GM18507 (cell line): ENCODE results near the gene LASP1.
"Not testable (repeated sequence)": the region's sequence is repeated elsewhere in the genome, so short reads cannot be mapped to it uniquely, and the experiment has no call there.

Source experiments
- DNase-seq: peaks from one replicate; pipeline ENCODE4 v3.0.0; 2011; ENCODE audit warnings: low read depth; ENCODE audit not compliant: insufficient read length; ENCODE audit errors: extremely low spot score
- FAIRE-seq: peaks from 2 replicates; lab custom pipeline; 2011; peaks lifted over from hg19 to GRCh38; lab: Jason Lieb, UNC

Gene LASP1

GRCh38 chr17:38903404-38903803 lies 33.5 kb downstream of the LASP1 start:
- DNase-seq (no peak), FAIRE-seq (no peak)

- FAIRE-seq (no peak), DNase-seq (no peak)
These were observed 35.0 kb downstream of the LASP1 start for GRCh38 chr17:38904892-38905291.

DNA sequence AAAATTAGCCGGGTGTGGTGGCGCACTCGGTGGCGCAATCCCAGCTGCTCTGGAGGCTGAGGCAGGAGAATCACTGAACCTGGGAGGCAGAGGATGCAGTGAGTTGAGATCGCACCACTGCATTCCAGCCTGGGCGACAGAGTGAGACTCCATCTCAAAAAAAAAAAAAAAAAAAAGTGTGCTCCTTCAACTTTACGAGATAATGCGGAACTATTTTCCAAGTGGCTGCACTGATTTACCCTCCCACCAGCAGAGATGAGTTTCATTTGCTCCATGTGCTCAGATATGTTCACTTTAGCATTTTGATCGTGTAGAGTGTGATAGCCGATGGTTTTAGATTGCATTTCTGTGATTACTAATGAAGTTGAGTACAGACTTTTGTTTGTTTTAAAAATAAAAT lies 35.5 kb downstream of the LASP1 start:
- no peak for FAIRE-seq
- no peak for DNase-seq

DNA sequence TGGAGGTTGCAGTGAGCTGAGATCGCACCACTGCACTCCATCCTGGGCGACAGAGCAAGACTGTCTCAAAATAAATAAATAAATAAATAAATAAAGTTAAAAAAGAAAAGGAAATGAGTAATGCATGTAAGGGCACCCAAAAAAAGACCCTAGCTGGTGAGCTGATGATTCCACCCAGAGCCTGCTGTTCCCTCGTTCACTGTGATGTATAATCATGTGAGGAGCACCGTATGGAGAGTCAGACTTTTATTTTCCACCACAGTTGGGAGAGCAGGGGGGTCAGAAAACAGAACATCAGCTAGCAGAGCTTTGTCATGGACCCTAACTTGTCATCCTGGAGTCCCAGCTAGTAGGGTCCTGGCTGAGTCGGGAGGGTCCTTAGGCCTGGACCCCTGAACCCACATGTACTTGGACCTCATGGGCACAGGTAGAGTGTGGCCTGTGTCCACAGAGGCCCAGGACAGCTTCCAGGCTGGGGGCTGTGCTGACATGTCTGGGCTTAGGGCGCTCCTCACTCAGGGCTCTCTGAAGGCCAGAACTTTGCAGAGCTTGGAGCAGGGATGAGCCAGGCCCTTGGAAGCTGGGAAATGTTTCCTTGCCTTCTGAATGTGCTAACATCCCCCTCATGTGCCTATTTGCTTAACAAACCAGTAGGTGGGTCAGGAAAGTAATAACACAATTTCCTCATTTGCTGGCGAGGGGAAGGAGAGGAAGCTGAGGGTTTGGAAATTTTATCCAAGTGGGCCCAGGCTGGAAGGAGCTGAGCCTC lies 36.8 kb downstream of the LASP1 start:
- FAIRE-seq (no peak), DNase-seq (no peak)

DNA sequence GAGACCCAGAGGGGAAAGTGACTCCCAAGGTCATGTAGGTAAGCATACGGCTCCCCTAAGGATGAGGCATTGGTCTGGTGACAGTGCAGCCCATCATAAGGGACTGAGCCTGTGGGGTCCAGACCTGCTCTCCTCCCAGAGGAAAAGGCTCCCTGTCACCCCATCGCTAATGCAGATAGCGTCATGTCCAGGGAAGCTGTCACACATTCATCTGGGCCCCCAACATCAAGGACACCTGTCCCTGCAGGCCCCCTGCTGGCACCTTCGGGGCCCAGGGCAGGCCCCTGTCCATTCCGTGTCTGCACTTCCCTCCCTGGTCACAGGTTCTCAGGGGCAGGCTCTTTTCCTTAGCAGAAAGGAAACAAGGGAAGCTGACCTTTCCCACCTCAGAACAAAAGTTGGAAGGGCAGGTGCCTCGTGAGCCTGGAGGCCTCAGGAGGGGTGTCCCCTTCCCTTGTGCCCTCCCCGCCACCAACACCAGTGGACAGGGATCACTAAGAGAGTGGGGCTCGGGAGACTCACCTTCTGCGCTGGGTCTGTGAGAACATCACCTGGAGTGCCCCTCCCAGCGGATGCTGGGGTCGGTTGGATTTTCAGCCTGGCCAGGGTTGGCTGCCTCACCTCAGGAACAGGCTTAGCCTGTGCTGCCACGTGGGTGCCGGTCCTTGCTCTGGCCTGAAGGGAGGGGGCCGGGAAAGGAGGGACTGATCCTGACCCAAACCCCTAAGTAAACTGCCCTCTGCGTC lies 38.2 kb downstream of the LASP1 start:
- no peak for DNase-seq
- FAIRE-seq: no peak

DNA sequence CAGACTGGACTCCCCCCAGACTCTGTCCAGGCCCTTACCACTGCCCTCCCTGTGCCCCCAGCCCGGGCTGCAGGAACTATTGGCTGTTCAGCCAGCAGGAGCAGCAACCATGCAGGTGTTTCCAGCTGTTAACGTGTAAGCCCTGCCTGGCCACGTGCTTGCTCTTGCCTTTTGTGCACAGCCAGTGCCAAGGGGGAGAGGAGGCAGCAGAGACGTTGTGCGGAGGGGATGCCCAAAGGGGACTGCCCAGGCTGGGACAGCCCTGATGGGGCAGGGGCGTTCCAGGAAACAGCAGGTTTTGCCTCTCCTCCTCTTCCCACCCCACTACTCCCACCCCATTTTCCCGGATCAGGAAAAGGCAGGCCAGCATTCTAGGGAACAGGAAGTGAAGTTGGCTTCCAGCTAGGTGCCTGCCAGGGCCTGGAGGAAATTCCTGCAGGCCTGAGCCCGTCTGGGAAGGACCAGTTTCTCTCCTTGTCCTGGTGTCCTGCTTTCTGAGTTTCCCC lies 38.9 kb downstream of the LASP1 start:
- no peak for DNase-seq
- no peak for FAIRE-seq

DNA sequence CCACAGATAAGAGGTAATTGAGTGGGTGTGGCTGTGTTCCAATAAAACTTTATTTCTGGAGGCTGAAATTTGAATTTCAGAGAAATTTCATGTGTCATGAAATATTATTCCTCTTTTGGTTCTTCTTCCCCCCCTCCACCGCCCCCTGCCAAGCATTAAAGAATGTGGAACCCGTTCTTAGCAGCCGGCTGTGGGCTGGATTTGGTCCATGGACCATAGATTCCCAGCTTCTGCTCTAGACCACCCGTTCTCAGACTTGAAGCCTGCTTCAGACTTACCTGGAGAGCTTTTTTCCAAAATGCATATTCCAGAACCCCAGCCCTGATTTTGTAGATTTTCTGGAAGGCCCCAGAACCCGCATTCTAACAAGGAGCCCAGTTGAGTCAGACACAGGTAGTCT lies 40.5 kb downstream of the LASP1 start:
- FAIRE-seq: no peak
- DNase-seq: no peak

DNA sequence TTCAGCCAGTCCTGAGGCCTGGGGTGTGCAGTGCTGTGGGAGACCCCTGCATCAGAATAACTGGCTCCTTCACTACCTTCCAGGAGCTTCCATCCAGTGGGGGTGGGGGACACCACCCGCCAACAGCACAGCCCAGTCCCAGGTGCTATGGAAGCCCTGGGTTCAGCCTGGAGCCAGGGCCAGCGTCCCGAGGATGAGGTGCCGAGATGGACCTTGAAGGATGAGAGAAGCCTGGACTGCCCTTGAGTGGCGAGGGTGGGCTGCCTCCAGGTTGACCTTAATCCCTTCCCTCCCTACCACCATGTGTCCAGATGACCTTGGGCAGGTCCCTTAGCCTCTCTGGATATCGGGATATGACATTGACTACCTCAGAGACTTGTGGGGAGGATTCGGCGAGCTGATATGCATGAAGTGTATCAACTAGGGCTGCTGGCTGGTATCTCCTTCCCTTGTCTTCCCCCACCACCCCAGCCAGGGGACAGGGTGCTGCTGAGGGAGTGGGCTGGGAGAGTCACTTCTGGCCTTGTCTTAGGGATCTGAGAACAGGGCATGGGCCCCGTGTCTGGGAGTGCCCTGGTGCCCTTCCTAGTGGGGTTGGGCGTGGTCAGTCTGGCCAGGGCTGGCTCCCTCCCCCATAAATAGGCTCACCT lies 41.3 kb downstream of the LASP1 start:
- FAIRE-seq: no peak
- no peak for DNase-seq

GRCh38 chr17:38911731-38912081 lies 41.8 kb downstream of the LASP1 start:
- FAIRE-seq, DNase-seq: not testable (repeated sequence)

GRCh38 chr17:38912221-38912813 lies 42.5 kb downstream of the LASP1 start:
- DNase-seq: no peak
- FAIRE-seq: no peak

- DNase-seq (no peak), FAIRE-seq (no peak)
These were observed 45.1 kb downstream of the LASP1 start for GRCh38 chr17:38914741-38915638.

DNA sequence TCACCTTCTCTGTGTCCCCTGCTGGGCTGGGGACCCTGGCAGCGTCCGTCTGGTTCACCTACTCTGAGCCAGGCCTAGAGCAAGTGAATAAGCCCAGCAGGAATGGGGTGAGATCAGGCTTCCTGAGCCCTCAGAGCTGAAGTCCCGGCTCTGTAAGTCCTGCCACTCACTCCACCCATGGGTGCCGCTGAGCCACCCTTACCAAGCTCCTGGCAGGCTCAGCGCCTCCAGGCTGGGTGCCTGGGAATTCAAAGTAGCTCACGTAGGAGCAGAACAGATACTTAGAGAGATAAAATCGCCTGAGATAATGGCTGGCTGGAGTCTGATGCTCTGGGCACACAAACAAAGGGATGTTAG lies 45.8 kb downstream of the LASP1 start:
- no peak for FAIRE-seq

GRCh38 chr17:38916771-38917170 lies 46.9 kb downstream of the LASP1 start:
- DNase-seq: no peak
- FAIRE-seq: no peak

More for the DNA sequence above, 45.8 kb downstream of the LASP1 start:
- DNase-seq: no peak

DNA sequence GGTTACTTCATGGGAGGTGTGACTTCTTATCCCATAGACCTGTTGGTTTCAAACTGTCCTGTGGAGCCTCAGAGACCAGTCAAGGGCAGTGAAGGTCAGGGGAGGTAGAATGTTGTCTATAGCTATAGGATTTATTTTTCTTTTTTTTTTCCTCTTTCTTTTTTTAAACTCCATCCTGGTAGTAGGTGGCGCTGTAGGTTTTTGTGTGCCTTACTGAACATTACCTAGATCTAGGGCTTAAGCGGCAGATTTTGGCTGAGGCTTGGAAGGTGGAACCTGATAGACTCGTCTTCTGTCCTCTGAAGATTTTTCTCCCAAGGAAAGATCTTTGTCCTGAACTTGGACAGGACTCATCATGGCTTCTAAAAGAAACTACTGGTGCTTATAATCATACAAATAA lies 47.4 kb downstream of the LASP1 start:
- FAIRE-seq (no peak), DNase-seq (no peak)

- FAIRE-seq: no peak
- DNase-seq: no peak
These were observed 48.5 kb downstream of the LASP1 start for GRCh38 chr17:38918129-38918913.

DNA sequence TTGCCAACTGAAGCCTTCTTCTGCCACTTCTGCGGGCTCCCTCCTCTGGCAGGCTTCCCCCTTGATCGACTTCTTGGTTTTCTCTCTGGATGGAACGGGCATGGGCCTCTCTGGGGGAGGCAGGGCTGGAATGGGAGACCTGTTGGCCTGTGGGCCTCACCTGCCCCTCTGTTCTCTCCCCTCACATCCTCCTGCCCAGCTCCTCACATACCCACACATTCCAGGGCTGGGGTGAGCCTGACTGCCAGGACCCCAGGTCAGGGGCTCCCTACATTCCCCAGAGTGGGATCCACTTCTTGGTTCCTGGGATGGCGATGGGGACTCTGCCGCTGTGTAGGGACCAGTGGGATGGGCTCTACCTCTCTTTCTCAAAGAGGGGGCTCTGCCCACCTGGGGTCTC lies 49.1 kb downstream of the LASP1 start:
- DNase-seq: no peak
- no peak for FAIRE-seq

DNA sequence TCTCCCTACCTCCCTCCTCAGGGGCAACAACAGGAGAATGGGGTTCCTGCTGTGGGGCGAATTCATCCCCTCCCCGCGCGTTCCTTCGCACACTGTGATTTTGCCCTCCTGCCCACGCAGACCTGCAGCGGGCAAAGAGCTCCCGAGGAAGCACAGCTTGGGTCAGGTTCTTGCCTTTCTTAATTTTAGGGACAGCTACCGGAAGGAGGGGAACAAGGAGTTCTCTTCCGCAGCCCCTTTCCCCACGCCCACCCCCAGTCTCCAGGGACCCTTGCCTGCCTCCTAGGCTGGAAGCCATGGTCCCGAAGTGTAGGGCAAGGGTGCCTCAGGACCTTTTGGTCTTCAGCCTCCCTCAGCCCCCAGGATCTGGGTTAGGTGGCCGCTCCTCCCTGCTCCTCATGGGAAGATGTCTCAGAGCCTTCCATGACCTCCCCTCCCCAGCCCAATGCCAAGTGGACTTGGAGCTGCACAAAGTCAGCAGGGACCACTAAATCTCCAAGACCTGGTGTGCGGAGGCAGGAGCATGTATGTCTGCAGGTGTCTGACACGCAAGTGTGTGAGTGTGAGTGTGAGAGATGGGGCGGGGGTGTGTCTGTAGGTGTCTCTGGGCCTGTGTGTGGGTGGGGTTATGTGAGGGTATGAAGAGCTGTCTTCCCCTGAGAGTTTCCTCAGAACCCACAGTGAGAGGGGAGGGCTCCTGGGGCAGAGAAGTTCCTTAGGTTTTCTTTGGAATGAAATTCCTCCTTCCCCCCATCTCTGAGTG lies 49.6 kb downstream of the LASP1 start:
- FAIRE-seq (no peak), DNase-seq (no peak)
